ENCODE results near the gene CDH20.

Gene CDH20

GRCh38 chr18:61575419-61575818 is 242.2 kb downstream of the CDH20 start:
- no peak for DNase-seq (ENCODE audit: low read depth)

DNA sequence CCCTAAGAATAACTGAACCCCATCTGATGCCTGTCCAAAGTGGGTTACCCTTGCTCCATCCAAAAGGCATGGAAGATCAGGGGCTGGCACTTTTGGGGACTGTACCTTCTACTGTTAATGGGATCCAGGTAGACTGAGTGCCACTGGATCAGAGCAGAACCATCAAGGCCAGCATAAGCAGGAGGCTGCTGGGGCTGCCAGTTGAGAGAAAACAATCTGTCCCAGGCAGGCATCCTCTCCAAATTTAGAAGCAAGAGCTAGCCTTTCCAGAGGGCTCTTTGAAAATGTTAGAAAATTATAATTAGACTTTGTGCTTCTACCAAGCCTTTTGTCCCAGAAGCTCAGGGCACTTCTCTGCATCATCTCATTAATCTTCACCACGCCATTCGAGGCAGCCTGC is 245.6 kb downstream of the CDH20 start:
- DNase-seq (ENCODE audit: low read depth) = no peak

- no peak for DNase-seq (ENCODE audit: low read depth)
These were observed 246.4 kb downstream of the CDH20 start for GRCh38 chr18:61579581-61579980.

DNA sequence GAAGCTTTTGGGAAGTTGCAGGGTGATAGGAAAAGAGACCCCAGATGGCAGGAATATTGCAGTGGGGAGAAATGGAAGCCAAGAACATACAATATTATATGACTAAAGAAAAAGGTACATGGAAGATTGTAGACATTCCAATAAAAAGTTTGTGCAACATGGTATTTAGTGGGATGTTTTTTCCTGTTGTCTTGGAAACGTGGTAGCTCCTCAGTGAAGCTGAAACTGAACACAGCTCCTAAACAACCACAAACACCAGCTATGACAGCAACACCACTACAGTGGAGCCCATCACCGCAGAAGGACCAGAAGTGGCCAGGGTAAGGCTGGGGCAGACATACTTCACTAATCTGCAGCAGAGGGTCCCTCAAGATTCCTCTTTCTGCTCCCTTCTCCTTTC is 246.8 kb downstream of the CDH20 start:
- no peak for DNase-seq (ENCODE audit: low read depth)

DNA sequence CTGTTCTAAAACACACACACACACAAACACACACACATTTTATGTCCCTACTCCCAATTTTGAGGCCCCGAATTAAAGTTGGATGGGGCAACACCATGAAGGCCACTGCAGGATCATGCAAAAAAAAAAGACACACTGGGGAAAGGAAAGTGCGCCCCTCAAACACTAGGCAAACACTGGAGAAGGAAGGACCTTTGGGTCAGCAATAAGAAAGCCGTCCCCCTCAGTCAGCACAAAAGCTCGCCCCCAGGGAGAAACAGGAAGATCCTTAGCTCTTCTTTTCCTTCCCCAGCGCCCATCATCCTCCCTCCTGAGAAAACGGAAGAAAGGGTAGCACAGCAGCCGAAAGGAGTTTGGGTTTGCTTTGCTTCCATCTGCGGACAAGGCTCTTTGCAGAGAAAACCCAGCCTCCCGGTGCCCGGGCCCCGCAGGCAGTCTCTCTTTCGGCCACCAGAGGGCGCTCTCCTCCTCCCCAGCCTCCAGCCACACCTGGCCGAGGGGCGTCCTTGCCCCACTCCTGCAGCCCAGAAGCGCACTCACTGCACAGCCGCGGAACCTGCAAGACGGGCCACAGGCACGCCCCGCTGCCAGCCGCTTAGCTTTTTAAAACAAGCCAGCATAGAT is 248.5 kb downstream of the CDH20 start:
- DNase-seq (ENCODE audit: low read depth) = peak; percentile 25

DNA sequence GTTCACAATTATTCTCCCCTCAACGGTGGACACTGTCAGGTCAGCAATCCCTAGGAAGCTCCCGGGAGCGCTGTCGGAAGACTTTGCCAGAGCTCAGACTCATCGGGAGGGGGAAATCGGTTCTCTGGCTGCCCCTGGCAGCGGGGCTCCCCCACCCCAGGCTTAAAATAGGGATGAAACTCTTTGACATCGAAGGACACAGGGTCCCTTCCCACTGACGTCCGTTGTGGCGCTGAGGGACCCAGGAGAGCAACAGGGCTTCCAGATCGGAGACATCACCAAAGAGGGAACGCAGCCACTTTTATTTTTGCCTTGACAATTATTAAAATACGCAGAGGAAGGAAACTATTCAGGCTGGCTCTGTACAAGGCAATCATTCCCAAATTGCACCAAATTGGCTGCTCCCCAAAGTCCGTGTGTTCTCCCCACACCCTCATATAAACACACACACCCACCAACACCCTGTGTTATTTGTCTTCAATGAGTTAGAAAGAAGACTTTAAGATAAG is 249.0 kb downstream of the CDH20 start:
- no peak for DNase-seq (ENCODE audit: low read depth)

DNA sequence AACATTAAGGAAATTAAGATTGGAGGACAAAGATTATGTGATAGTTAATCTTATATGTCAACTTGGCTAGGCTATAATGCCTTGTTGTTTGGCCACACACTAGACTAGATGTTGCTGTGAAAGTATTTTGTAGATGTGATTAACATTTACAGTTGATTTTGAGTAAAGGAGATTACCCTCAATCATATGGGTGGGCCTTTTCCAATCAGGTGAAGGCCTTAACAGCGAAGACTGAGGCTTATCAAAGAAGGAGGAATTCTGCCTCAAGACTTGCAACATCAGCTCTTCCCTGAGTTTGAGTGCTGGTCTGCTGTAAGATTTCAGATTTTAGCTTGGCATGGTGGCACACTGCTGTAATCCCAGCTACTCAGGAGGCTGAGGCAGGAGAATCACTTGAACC is 250.3 kb downstream of the CDH20 start:
- DNase-seq (ENCODE audit: low read depth) = no peak

- DNase-seq (ENCODE audit: low read depth) = no peak
These were observed 254.6 kb downstream of the CDH20 start for GRCh38 chr18:61587865-61588264.

DNA sequence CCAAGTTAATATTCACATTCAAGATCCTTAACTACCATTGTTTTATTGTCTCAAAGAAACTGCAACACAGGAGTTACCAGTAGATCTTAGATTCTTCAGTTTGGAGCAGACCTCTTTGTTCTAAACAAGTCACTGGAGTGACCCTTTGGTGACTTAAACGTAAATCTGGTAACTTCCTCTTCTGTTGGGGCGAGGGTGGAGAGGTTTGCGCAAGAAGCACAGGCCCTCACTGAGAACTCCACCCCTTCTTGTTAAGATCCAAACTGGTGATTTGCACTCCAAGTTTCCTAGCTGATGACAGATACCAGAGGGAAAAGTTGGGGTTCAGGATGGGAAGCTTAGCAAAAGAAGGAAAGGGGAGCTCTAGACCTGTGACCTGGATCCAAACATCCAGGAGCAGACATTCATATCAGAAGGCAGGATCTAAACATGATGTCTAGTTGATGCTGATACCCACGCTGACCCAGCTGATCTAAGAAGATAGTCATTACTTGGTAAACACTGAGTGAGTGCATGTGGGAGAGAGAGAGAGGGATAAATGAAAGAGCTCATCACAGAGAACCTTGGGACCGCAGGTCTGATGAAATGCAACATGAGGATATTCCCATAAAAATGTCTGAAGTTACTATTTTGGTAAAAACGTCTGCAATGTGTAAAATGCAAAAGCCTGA is 256.0 kb downstream of the CDH20 start:
- DNase-seq (ENCODE audit: low read depth) = no peak

GRCh38 chr18:61589724-61590065 is 256.5 kb downstream of the CDH20 start:
- no peak for DNase-seq (ENCODE audit: low read depth)

DNA sequence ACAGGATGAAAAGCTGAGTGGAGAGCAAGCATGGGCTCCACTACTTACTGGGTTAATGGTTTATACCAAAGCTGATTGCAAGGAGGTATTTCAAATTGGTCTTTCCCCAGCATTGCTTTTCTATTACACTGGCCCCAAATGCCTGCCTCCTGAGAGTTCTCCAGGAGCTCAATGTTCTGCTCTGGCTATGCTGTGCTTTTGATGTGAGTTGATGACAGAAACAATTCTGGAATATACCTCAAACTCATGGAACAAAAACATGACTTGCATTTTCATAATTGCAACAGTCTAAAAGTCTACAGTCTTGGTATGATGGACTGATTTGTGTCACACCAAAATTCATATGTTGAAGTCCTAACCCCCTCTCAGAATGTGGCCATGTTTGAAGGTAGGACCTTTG is 258.0 kb downstream of the CDH20 start:
- DNase-seq (ENCODE audit: low read depth) = no peak

GRCh38 chr18:61595615-61596251 is 262.5 kb downstream of the CDH20 start:
- no peak for DNase-seq (ENCODE audit: low read depth)

- no peak for DNase-seq (ENCODE audit: low read depth)
These were observed 263.1 kb downstream of the CDH20 start for GRCh38 chr18:61596296-61596695.

DNA sequence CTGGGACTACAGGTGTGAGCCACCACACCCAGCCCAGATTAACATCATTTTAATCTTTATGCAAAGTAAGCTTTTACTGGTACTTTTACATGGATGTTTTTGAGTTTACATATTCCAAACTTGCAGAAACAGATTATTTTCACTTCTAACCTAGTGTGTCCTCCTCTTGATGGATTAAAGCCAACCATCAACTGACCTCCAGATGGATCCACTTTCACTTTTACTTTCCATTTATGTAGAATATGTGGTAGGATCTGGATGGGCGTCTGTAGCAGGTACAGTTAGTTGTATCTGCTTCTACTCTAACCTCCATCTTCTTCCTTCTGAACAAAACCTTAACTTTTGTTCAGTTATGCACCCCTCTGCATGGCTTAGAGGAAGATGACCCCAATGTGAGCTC is 264.1 kb downstream of the CDH20 start:
- DNase-seq (ENCODE audit: low read depth) = no peak

DNA sequence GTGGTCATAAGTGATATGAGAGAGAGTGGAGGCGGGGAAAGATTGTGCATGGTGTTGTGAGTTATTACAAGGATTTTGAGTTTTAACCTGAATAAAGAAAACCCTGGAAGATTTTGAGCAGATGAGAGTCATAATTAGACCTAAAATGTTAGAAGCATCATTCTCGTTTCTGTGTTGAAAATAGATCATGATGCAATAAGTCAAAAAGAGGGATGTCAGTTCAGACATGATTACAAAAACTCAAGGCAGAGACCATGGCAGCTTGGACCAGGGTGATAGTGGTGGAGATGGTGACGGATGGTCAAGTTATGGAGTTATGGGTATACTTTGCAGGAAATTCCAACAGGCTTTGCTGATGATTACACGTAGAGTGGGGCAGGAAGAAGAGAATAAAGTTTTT is 267.2 kb downstream of the CDH20 start:
- DNase-seq (ENCODE audit: low read depth) = no peak

DNA sequence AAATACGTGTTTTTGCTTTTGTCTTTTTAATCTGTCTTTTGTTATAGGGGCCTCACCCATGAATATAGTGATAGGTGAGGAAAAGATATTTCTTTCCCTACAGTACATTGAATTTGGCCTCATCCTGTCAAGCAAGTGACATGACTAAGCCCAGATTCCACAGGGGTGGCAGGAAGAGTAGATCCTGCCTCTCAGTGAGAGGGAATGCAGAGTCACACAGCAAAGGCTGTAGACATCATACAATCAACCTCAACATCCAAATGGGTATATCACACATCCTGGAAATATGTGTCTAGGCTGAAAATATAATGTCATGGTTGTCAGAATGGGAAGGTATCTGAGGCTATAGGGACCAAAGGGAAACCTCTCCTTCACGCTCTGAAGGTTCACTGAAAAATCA is 269.6 kb downstream of the CDH20 start:
- no peak for DNase-seq (ENCODE audit: low read depth)

Data from stimulated activated CD8-positive, alpha-beta memory T cell treated with anti-CD3 and anti-CD28 coated beads, Interleukin-12 subunit alpha, Interleukin-12 subunit beta, amount 100 ng/mL, for 4 hours (primary cell).